Measurements from ENCODE around the gene SAPCD2.
"Not testable (repeated sequence)": the region's sequence is repeated elsewhere in the genome, so short reads cannot be mapped to it uniquely, and the experiment has no call there.

Gene SAPCD2

GRCh38 chr9:137068539-137069507 is 1.5 kb downstream of the SAPCD2 start:
- H3K9me3 ChIP-seq (ENCODE audit: control insufficient read depth, insufficient read depth, low read length) = no peaks in the 10 kb centered on the region
- peak overlapping the region; percentile 77 for H3K4me3 ChIP-seq (ENCODE audit: low read depth, low read length)
- H3K27me3 ChIP-seq (ENCODE audit: control insufficient read depth, insufficient read depth, low read length) = peaks cover 6% of the 10 kb centered on the region
- no peak overlapping the region for H3K27ac ChIP-seq (ENCODE audit: low read depth, low read length)
- H3K36me3 ChIP-seq (ENCODE audit: control insufficient read depth, insufficient read depth, low read length) = peaks cover 9% of the 10 kb centered on the region; the same call in 1 of the 2 replicates
- H3K4me1 ChIP-seq (ENCODE audit: control insufficient read depth, insufficient read depth, low read length) = peaks cover 9% of the 10 kb centered on the region; the same call in 1 of the 2 replicates
- no peak overlapping the region for H3K9ac ChIP-seq (ENCODE audit: low read depth, low read length)

- H3K36me3 ChIP-seq (ENCODE audit: control insufficient read depth, insufficient read depth, low read length) = peaks cover 9% of the 10 kb centered on the region; the same call in 1 of the 2 replicates
- H3K4me1 ChIP-seq (ENCODE audit: control insufficient read depth, insufficient read depth, low read length) = peaks cover 9% of the 10 kb centered on the region; the same call in 1 of the 2 replicates
- no peak overlapping the region for H3K27ac ChIP-seq (ENCODE audit: low read depth, low read length)
- no peak overlapping the region for H3K9ac ChIP-seq (ENCODE audit: low read depth, low read length)
- no peaks in the 10 kb centered on the region for H3K9me3 ChIP-seq (ENCODE audit: control insufficient read depth, insufficient read depth, low read length)
- no peak overlapping the region for H3K4me3 ChIP-seq (ENCODE audit: low read depth, low read length)
- H3K27me3 ChIP-seq (ENCODE audit: control insufficient read depth, insufficient read depth, low read length) = peaks cover 6% of the 10 kb centered on the region
Observed at GRCh38 chr9:137067860-137068538, 2.4 kb downstream of the SAPCD2 start.

- no peak overlapping the region for H3K4me3 ChIP-seq (ENCODE audit: low read depth, low read length)
- peaks cover 9% of the 10 kb centered on the region; the same call in 1 of the 2 replicates for H3K4me1 ChIP-seq (ENCODE audit: control insufficient read depth, insufficient read depth, low read length)
- no peaks in the 10 kb centered on the region for H3K9me3 ChIP-seq (ENCODE audit: control insufficient read depth, insufficient read depth, low read length)
- H3K27me3 ChIP-seq (ENCODE audit: control insufficient read depth, insufficient read depth, low read length) = peaks cover 6% of the 10 kb centered on the region
- H3K27ac ChIP-seq (ENCODE audit: low read depth, low read length) = no peak overlapping the region
- H3K9ac ChIP-seq (ENCODE audit: low read depth, low read length) = no peak overlapping the region
- peaks cover 9% of the 10 kb centered on the region; the same call in 1 of the 2 replicates for H3K36me3 ChIP-seq (ENCODE audit: control insufficient read depth, insufficient read depth, low read length)
Observed at GRCh38 chr9:137066096-137066861, 4.1 kb downstream of the SAPCD2 start.

GRCh38 chr9:137065336-137065967 is 4.9 kb downstream of the SAPCD2 start:
- Histone ChIP-seq H3K4me3 (ENCODE audit: low read depth, low read length) (no peak overlapping the region), H3K27me3 (ENCODE audit: control insufficient read depth, insufficient read depth, low read length) (peaks cover 6% of the 10 kb centered on the region), H3K27ac (ENCODE audit: low read depth, low read length) (no peak overlapping the region), H3K36me3 (ENCODE audit: control insufficient read depth, insufficient read depth, low read length) (peaks cover 9% of the 10 kb centered on the region; the same call in 1 of the 2 replicates), H3K9me3 (ENCODE audit: control insufficient read depth, insufficient read depth, low read length) (no peaks in the 10 kb centered on the region), H3K9ac (ENCODE audit: low read depth, low read length) (no peak overlapping the region), H3K4me1 (ENCODE audit: control insufficient read depth, insufficient read depth, low read length) (peaks cover 4% of the 10 kb centered on the region; the same call in 1 of the 2 replicates)

GRCh38 chr9:137064880-137065164 is 5.5 kb downstream of the SAPCD2 start:
- no peaks in the 10 kb centered on the region for H3K9me3 ChIP-seq (ENCODE audit: control insufficient read depth, insufficient read depth, low read length)
- no peak overlapping the region for H3K4me3 ChIP-seq (ENCODE audit: low read depth, low read length)
- no peak overlapping the region for H3K27ac ChIP-seq (ENCODE audit: low read depth, low read length)
- peaks cover 6% of the 10 kb centered on the region for H3K27me3 ChIP-seq (ENCODE audit: control insufficient read depth, insufficient read depth, low read length)
- peaks cover 9% of the 10 kb centered on the region; the same call in 1 of the 2 replicates for H3K36me3 ChIP-seq (ENCODE audit: control insufficient read depth, insufficient read depth, low read length)
- H3K9ac ChIP-seq (ENCODE audit: low read depth, low read length) = no peak overlapping the region
- H3K4me1 ChIP-seq (ENCODE audit: control insufficient read depth, insufficient read depth, low read length) = peaks cover 4% of the 10 kb centered on the region; the same call in 1 of the 2 replicates

GRCh38 chr9:137064027-137064879 is 6.1 kb downstream of the SAPCD2 start:
- H3K27me3 ChIP-seq (ENCODE audit: control insufficient read depth, insufficient read depth, low read length) = peaks cover 2% of the 10 kb centered on the region
- no peak overlapping the region for H3K9ac ChIP-seq (ENCODE audit: low read depth, low read length)
- peaks cover 4% of the 10 kb centered on the region; the same call in 1 of the 2 replicates for H3K4me1 ChIP-seq (ENCODE audit: control insufficient read depth, insufficient read depth, low read length)
- no peak overlapping the region for H3K27ac ChIP-seq (ENCODE audit: low read depth, low read length)
- H3K36me3 ChIP-seq (ENCODE audit: control insufficient read depth, insufficient read depth, low read length) = peaks cover 9% of the 10 kb centered on the region; the same call in 1 of the 2 replicates
- no peaks in the 10 kb centered on the region for H3K9me3 ChIP-seq (ENCODE audit: control insufficient read depth, insufficient read depth, low read length)
- H3K4me3 ChIP-seq (ENCODE audit: low read depth, low read length) = no peak overlapping the region

- Histone ChIP-seq H3K4me1 (ENCODE audit: control insufficient read depth, insufficient read depth, low read length) (0 out of 2 replicates have a peak, but pooled peaks cover 4% of the 10 kb centered on the region), H3K4me3 (ENCODE audit: low read depth, low read length) (no peak overlapping the region), H3K36me3 (ENCODE audit: control insufficient read depth, insufficient read depth, low read length) (peaks cover 9% of the 10 kb centered on the region; the same call in 1 of the 2 replicates), H3K27ac (ENCODE audit: low read depth, low read length) (no peak overlapping the region), H3K27me3 (ENCODE audit: control insufficient read depth, insufficient read depth, low read length) (no peaks in the 10 kb centered on the region), H3K9me3 (ENCODE audit: control insufficient read depth, insufficient read depth, low read length) (no peaks in the 10 kb centered on the region), H3K9ac (ENCODE audit: low read depth, low read length) (no peak overlapping the region)
Observed at GRCh38 chr9:137063311-137064026, 6.9 kb downstream of the SAPCD2 start.

- H3K9ac ChIP-seq (ENCODE audit: low read depth, low read length); H3K4me3 ChIP-seq (ENCODE audit: low read depth, low read length); H3K27ac ChIP-seq (ENCODE audit: low read depth, low read length); H3K36me3 ChIP-seq (ENCODE audit: control insufficient read depth, insufficient read depth, low read length); H3K27me3 ChIP-seq (ENCODE audit: control insufficient read depth, insufficient read depth, low read length); H3K4me1 ChIP-seq (ENCODE audit: control insufficient read depth, insufficient read depth, low read length); H3K9me3 ChIP-seq (ENCODE audit: control insufficient read depth, insufficient read depth, low read length): not testable (repeated sequence)
Observed at GRCh38 chr9:137062798-137063197, 7.6 kb downstream of the SAPCD2 start.

- Histone ChIP-seq H3K9ac (ENCODE audit: low read depth, low read length) (no peak overlapping the region), H3K27ac (ENCODE audit: low read depth, low read length) (no peak overlapping the region), H3K27me3 (ENCODE audit: control insufficient read depth, insufficient read depth, low read length) (no peaks in the 10 kb centered on the region), H3K4me1 (ENCODE audit: control insufficient read depth, insufficient read depth, low read length) (no peaks in the 10 kb centered on the region), H3K9me3 (ENCODE audit: control insufficient read depth, insufficient read depth, low read length) (no peaks in the 10 kb centered on the region), H3K4me3 (ENCODE audit: low read depth, low read length) (no peak overlapping the region), H3K36me3 (ENCODE audit: control insufficient read depth, insufficient read depth, low read length) (peaks cover 9% of the 10 kb centered on the region; the same call in 1 of the 2 replicates)
Observed at GRCh38 chr9:137062384-137062783, 8.0 kb downstream of the SAPCD2 start.
